Measurements from ENCODE around the gene RNF152.

The RNF152 gene, protein sequence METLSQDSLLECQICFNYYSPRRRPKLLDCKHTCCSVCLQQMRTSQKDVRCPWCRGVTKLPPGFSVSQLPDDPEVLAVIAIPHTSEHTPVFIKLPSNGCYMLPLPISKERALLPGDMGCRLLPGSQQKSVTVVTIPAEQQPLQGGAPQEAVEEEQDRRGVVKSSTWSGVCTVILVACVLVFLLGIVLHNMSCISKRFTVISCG

DNA sequence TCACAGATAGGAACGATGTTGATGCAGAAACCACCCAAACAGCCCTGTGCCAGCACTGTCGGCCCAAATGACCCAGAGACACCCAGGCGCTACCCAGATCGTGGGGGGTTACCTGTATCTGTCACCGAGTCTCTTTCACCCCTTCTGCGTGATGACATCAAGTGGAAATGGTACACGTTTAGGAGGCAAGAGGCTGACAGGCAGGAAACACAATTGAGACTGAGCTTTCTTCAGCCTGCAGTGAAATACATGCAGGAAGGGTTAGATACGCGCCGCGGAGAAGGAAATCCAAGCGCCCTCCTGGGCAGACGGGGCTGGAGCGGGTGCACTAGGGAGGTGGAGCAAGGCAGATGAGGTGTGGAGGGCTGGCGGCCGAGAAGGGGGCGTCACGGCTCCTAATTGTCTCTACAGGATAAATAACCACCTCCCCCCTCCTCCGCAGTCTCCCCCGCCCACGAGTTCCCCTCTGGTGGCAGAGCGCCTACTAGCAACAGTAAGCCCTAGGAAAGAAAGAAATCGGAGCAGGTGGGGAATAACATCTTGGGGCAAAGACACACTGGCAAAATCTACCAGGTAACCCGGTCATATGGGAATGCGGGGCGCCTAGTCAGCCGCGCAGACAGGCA, at the start of gene RNF152:
Gene RNF152, minus strand, starts transcription at position 325 of the 626 bp plus-strand sequence. CDS start 76,544 bp downstream, outside the sequence.
- peak; percentile 53 for DNase-seq (ENCODE audit: low read depth)

- no peak for DNase-seq (ENCODE audit: low read depth)
These were observed 49.2 kb upstream of the RNF152 start for GRCh38 chr18:61941948-61942471.

DNA sequence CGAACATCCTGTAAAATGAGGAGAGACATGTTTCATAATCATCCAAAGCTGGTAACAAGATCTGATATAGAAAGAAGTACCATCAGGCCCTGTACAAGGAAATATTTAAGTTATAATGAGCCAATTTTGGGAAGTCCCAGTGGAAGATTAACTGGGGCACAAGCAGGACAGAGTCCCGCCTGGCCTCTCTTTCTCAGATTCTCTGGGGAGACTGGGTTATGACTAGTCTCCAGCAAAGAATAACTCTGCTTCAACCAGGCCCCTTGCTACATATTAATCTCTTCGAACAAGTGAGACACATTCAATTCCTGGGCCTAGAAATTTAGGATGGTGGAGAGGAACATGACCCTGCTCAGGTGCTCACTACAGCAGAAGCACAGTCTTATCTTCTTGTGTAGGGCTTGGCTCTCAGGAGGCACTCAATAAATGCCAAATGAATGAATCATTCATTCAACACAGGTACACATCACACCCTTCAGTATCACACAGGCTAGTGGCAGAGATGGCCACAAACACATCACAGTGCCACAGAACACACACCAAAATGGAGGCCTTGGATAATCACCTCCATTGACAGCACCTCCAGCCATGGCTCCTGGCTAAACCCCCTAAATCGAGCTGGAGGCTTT, 46.4 kb upstream of the RNF152 start:
- no peak for DNase-seq (ENCODE audit: low read depth)

DNA sequence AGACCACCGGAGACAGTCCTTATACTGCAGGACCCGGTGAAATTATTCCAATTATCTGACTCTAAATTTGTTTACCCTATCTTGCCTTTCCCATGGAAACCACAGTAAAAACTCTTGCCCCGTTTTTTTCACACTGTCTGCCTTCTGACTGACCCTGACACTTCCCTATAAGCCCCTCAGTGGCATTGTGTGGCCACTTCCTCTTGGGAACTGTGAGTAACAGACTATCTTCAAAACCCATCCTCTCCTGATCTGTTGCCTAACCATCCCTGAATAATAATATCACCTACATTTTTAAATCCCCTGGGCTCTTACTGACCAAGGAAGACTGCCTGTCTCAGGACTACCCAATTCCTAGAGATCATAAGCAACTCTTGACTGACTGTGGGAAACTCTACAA, 42.6 kb upstream of the RNF152 start:
- no peak for DNase-seq (ENCODE audit: low read depth)

DNA sequence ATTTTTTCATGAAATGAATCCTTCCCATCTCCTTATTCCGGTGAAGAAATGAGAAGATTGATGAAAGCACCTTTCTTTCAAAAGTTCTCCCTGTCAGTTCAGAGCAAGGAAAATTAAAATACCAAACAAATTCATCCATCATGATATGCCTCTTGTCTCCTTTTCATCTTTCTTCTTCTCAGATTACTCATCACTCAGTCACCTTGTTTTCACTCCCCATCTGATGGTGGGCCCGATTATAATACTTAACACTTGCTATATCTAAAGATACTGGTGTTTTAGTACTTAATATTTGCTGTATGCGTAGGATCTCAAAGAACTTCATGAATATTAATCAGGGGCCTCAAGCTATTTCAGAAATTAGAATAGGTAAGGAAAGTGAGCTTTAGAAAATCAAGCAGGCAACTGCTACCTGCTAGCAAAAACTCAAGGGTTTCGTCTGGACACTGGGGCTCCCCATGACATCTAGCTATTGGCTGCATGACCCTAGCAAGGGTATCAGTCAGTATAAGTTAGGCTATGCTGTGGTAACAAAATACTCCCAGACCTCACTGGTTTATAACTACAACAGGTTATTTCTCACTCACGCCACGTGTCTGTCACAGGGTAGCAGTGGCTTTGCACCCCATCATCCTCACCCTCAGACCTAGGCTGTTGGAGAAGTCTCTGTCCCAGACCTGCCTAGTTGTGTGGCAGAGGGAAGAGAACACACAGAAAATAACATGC, 39.0 kb upstream of the RNF152 start:
- DNase-seq (ENCODE audit: low read depth) = no peak

DNA sequence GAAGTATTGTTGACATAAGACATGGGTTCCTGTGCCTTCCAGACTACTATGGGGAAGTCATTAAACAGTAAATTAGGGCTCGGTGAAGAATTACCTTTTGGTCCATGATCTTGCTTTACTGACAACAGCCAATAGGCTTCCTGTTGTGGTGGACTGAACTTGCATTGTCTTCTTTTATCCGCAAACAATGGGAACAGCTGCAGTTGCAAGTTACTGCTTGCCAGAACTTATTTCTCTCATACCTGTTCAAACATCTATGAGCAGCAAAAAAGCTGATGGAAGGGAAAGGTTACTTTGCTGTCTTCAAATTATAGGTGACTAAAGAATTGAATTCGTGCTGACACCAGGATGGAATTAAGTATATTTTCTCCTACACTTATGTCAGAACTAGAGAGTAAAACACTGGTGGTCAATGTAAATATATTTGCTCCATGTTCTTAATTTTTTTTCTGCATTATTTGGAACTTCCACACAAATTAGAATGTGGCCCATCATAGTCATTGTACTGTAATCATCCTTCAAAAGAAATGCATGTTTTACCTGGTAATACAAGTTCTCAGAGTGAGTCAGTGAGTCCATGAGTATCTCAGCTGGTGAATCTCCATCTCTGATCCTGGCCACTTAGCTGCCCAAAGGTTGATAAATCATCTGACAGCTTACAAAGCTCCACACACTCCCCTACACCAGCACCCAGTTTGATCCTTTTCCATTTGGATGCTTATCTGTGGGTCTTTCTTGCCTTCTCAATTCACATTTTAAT, 37.3 kb upstream of the RNF152 start:
- no peak for DNase-seq (ENCODE audit: low read depth)

- DNase-seq (ENCODE audit: low read depth) = peak; percentile 11
These were observed 33.7 kb upstream of the RNF152 start for GRCh38 chr18:61926532-61926931.

GRCh38 chr18:61924550-61924949, 31.7 kb upstream of the RNF152 start:
- no peak for DNase-seq (ENCODE audit: low read depth)

DNA sequence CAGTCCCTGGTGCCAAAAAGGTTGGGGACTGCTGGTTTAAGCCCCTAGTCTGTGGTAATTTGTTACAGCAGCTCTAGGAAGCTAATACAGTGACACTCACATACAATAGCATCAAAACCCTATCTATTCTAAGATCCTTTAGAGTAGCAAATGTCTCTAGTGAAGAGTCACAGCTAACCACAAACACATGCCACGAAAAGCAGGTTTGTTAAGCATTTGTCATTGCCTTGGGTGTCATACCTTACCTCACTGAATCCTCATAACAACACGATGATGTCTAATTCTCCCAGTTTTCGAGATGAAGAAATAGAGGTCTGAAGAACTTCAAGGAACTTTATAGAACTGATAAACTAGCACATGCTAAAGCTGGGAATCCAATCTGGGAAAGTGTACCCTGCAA, 29.6 kb upstream of the RNF152 start:
- DNase-seq (ENCODE audit: low read depth) = no peak

DNA sequence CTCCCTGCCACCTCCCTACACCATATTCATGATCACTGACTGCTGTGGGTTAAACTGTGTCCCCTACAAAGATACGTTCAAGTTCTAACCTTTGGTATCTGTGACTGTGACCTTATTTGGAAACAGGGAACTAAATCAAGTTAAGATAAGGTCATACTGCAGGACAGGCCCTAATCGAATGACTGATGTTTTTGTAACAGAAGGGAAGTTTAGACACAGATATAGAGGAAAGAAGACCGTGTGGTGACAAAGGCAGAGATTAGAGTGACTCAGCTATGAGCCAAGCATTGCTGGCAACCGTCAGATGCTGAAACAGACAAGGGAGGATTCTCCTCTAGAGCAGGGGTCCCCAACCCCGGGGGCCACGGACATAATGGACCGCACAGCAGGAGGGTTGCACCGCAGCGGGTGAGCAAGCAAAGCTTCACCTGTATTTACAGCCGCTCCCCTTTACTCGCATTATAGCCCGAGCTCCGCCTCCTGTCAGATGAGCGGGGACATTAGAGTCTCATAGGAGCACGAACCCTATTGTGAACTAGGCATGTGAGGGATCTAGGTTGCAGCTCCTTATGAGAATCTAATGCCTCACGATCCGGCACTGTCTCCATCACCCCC, 28.9 kb upstream of the RNF152 start:
- no peak for DNase-seq (ENCODE audit: low read depth)

DNA sequence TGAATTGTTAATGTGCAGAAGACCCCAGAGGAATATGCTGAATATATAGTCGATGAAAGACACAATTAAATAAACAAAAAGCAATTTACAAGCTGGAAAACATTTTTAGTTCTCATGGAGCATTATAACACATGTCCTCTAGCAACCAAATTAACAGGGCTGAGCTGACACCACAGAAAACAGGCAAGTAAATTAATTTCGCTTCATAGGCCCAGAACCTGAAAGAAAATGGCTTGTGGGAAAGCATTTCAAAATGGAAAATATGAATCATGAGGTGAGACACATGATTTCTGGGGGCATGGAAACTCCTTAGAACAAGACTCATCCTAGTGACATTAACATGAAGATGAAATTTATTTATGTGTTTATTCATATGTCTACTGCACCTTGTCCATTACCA, 25.0 kb upstream of the RNF152 start:
- DNase-seq (ENCODE audit: low read depth) = no peak

GRCh38 chr18:61912476-61912875, 19.7 kb upstream of the RNF152 start:
- no peak for DNase-seq (ENCODE audit: low read depth)

DNA sequence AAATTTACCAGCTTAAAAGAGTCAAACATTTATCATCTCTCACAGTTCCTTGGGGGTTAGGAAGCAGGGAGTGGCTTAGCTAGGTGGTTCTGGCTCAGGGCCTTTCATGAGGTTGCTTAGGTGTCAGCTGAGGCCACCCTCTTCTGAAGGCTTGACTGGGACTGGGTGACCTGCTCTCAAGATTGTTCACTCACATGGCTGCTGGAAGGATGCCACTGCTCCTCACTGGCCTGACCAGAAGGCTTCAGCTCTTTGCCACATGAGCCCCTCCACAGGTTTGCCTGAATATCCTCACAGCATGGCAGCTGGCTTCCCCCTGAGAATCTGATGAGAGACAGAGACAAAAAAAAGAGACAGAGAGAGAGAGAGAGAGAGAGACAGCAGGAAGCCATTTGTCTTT, 17.3 kb upstream of the RNF152 start:
- DNase-seq (ENCODE audit: low read depth) = no peak

GRCh38 chr18:61908661-61909060, 15.9 kb upstream of the RNF152 start:
- no peak for DNase-seq (ENCODE audit: low read depth)

DNA sequence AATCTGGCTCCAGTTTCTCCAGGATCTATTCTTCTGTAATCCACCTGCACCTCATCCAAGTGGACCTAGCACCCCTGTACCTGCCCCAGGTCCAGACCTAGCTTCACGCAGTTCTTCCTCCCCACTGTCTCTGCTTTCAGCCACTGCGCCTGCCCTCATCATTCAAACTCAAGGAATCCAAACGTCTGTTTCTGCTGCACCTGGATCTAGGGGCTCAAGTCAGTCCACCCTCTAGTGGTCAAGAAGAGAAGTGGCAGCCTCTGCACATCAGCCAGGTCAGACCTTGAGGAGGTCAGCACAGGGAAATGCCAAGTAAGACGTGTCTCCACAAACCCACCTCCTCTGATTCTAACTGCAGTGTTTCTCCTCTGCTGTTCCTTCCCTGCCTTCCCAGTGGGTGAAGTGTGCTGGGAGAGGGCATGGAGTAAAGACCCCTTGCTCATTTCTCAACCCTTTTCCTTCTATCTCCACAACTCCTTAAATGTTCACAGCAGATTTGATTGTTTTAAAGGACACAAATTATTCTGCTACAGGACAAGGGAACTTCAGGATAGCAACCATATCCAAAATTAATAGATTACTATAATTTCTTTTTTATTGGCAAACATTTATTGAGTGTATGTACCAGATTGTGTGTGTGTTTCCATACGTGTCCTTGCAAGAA, 8.6 kb upstream of the RNF152 start:
- DNase-seq (ENCODE audit: low read depth) = no peak

GRCh38 chr18:61900504-61901281, 7.9 kb upstream of the RNF152 start:
- DNase-seq (ENCODE audit: low read depth) = no peak

- no peak for DNase-seq (ENCODE audit: low read depth)
These were observed 5.9 kb upstream of the RNF152 start for GRCh38 chr18:61898640-61899101.

DNA sequence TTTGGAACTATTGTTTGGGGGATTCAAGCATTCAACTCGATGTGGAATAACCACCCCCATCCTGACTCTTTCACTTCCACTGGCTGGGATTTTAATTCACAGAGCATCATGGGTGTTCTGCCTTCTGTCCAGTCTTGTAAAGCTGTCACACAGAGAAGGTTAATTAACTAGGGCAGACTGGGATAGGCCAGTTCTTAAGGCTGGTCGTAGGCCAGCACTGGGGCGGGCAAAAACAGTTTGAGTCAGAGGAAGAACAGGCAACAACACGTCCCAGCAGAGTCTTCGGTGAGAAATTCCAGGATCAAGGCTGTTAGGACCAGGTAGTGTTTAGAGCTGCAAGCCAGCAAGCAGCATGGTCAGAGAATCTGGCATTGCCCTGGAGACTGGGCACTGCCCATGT, 4.0 kb upstream of the RNF152 start:
- no peak for DNase-seq (ENCODE audit: low read depth)

- DNase-seq (ENCODE audit: low read depth) = no peak
These were observed 3.3 kb upstream of the RNF152 start for GRCh38 chr18:61896118-61896517.

All from stimulated activated CD4-positive, alpha-beta T cell treated with anti-CD3 and anti-CD28 coated beads, Interleukin-2, amount 100 ng/mL, for 4 hours (primary cell).